Left renal pelvis (tissue), 4 donors: ENCODE data around the gene TMC6. TPM values are rescaled to one million over a fixed set of nuclear protein-coding genes. Genes with fewer than 3 reads are reported as not detected.
"Not testable (repeated sequence)": the region's sequence is repeated elsewhere in the genome, so short reads cannot be mapped to it uniquely, and the experiment has no call there.

Experiments used
- DNase-seq, 4 donors: peaks; one replicate each; pipeline ENCODE4 v3.0.0-alpha.2; 2013; ENCODE audit warnings: low read depth in 4 of 4, low spot score in 3 of 4
- polyA plus RNA-seq, 4 donors: library from polyadenylated mRNA; unstranded; fragments of 120-200 nt; gene quantifications; one replicate each; pipeline ENCODE4 v1.2.1, GENCODE V29; 2013; ENCODE audit not compliant: insufficient read length in 4 of 4

TMC6 gene
- polyA plus RNA-seq, 4 donors, result 9.2 to 35.1 (median 27.3) TPM

DNA sequence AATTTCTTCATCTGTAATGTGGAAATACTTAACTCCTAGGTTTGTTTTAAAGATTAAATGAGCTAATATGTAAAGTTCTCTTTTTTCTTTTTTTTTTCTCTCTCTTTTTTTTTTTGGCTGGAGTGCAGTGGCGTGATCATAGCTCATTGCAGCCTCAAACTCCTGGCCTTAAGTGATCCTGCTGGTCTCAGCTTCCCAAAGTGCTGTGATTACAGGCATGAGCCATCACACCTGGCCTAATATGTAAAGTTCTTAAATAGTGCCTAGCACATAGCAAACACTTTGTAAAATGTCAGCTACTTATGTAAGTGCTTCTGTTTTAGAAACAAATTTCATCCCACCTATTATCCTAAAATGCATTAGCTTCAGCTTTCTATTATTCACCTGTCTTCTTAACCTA lies 40.0 kb downstream of the TMC6 start:
- no peak for DNase-seq

DNA sequence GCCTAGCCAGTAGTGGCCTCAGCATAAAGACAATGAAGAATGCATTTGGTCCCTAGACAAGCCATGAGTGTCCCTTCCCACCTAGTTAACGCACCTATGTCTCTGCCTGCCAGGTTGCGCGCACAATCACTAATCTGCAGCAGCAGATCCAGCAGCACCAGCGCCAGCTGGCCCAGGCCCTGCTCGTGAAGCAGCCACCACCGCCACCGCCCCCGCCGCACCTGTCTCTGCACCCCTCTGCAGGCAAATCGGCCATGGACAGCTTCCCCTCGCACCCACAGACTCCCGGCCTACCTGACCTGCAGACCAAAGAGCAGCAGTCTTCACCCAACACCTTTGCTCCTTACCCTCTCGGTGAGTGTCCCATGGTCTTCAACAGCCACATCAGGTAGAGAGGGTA lies 41.8 kb downstream of the TMC6 start:
- no peak for DNase-seq

DNA sequence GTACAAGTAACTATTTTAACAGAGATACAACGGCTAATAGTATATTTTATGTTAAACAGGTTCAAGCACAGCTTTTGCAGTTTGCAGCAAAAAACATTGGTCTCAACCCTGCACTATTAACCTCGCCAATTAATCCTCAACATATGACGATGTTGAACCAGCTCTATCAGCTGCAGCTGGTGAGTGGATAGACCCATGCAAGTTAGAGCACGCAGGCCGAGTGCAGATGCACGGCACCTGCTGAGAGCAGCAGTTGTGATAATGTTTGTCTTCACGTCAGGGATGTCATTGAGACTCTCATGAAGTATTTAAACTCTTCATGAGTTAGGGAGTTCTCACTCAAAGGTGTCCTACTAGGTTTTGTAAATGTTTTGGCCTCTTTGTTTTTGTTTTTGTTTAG lies 45.6 kb downstream of the TMC6 start:
- no peak for DNase-seq

DNA sequence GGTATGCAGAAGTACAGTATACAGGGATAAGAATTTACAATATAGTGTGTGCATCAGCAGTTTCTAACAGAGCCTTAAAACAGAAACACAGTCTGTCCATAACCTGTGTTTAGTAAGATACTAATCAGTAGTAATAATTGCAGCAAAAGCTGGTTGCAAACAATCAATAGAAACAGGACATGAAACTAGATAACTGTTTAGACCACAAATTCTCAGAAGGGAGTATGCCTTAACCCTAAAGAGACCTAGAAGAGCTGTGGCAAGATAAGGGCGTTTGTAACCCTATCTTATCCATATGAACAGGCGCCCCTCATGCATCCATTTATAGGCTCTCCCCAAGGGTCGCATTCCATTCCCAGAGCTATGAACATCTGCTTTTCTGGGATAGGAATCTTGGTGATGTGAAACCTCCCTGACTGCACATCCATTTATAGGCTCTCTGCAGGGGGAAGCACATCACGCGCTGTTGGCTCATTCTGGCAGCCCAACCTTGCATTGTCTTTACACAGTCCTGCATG lies 46.1 kb downstream of the TMC6 start:
- not testable (repeated sequence) for DNase-seq

DNA sequence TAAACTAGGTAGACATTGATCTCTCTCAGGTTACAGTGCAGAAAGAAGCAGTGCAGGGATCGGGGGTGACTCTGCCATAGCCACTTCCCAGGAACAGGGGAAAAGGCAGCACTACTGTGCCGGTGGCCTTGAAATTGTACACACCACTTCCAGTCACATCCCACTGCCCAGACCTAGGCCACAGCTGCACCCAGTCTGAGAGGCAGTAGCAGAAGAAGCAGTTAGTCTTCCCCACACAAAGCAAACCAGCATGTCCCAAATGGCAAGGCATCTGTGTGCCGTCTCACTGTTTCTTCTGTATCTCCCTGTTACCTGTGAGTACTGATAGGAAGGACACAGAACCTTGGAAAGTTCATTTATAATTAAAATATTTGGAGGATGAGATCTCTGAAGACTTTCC lies 47.0 kb downstream of the TMC6 start:
- no peak for DNase-seq

DNA sequence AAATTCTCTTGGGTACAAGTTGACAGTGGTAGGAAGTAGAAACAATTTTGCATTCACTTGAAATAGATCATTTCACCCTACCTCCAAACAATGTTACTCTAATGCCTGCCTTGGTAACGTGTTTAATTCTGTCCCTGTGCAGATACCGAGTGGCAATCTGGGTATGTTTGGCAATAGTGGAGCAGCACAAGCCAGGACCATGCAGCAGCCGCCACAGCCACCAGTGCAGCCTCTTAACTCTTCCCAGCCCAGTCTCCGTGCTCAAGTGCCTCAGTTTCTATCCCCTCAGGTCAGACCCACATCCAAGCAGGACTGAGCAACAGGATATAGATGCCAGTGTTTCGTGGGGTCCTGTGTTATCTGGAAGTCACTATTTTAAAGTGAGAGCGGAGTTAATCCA lies 49.3 kb downstream of the TMC6 start:
- DNase-seq, result no peak

DNA sequence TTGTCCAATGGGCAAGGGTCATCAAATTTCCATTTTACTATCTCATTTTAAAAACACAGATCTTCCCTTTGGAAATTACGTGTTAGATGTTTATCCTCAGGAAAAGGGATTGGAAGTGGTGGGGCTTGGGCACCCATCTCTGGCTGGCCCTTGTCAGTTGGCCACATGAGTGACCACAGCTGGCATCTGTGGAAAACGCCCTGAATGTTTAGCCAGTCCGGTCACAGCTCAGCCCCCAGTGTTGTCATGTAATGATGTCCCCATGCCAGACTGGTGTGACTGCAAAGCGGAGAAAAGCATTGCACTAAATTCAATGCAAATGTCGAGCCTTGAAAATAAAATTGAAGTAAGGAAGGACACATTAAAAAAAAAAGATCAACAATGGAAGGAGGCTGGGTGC lies 53.0 kb downstream of the TMC6 start:
- DNase-seq, result no peak

DNA sequence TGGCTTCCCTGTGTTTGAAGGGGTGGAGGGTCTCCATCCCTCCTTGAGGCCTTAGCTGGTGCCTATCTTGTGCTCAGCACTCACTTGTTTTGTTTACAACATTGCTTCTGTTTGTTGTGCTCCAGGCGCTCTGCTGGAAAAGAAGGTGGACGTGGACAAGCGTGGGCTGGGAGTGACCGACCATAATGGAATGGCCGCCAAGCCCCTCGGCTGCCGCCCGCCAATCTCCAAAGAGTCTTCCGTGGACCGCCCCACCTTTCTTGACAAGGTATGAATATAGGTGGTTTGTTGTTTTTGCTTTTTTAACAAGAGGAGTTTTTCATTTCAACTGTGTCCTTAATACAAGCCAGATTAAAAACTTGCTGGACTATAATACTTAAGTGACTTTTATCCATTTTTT lies 53.5 kb downstream of the TMC6 start:
- DNase-seq, result no peak

DNA sequence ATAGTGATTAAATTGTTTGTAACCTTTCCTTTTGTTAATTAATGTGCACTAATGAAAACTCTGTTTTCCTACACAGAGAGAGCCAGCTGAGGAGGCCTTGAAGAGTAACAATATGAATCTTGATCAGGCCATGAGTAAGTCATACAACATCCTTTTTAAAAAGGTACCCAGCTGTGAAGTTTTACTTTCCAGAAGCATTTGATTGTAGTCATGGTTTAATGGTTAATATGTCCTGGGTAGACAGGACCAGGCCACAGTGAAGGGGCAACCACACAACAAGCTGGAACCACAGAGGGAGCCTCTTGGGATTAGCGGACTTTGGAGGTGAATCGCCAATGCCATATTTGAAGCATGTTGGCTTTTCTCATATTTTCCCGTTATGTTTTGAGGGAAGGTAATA lies 55.6 kb downstream of the TMC6 start:
- no peak for DNase-seq

DNA sequence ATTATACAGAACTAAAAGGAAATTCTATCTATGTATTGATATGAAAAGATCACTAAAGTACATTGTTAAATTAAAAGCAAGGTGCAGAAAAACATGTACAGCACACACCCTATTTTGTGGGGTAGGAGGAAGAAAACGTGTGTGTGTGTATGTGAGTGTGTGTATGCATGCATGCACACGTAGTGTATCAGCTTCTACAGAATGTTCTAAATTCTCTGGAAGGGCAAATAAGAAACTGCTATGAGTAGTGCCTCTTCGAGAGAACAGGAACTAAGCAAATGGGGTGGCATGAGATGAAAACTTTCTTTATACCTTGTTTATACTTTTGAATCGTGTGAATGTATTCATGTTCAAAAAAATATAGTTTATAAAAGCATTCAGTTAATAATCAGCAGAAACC lies 58.9 kb downstream of the TMC6 start:
- DNase-seq, result no peak

DNA sequence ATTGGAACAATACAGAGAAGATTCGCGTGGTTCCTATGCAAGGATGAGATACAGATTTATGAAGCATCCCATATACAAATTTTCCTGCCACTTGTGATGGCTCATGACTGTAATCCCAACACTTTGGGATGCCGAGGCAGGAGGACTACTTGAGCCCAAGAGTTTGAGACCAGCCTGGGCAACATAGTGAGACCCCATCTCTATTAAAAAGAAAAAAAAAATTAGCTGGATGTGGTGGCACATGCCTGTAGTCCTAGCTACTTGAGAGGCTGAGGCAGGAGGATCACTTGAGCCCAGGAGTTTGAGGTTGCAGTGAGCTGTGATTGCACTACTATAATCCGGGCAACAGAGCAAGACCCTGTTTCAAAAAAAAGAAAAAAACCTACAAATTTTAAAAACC lies 61.6 kb downstream of the TMC6 start:
- DNase-seq, result not testable (repeated sequence)

DNA sequence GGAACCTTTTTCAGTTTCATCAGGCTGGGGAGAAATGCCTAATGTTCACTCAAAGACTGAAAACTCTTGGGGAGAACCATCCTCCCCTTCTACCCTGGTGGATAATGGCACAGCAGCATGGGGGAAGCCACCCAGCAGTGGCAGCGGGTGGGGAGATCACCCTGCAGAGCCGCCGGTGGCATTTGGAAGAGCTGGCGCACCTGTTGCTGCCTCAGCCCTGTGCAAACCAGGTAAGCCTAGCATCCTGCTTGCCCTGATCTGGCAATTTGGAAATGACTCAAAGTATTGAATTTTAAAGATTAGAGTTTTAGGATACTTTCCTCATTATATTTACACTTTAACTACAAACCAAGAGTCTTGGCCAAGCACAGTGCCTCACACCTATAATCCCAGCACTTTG lies 63.8 kb downstream of the TMC6 start:
- DNase-seq, result no peak

DNA sequence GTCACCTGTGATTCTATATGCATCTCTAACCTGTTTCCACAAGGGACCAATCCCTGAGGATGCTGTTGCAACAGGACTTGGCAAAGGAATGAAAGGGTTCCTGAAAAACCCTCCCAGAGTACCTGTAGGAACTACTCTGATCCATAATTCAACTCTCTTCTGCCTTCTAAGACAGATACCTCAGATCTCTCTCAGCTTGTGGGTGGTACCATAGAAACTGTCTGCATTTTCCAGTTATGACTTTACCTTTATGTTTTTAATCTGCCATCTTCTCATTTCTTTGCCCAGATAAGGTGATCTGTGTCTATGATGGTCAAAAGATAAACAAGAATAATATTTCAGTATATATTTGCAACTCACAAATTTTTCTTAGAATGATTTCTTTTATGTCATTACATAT lies 65.1 kb downstream of the TMC6 start:
- DNase-seq, result no peak

DNA sequence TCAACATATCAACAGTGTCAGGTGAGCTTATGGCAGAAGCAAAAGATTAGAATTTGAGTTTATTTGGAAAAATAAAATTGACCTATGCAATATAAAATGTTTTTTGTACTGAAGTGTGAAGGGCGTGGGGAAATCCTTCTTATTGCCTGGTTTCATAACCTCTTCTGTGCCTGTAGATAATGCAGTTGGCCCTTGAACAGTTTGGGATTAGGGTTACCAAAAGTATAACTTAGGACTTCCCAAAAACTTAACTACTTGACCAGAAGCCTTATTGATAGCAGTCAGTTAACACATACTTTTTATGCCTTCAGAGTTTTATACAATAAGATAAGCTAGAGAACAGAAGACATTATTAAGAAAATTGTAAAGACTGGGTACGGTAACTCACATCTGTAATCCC lies 66.0 kb downstream of the TMC6 start:
- no peak for DNase-seq

Other genes with a start within 250 kb of the TMC6 start
- gene TNRC6C, start 170.1 kb downstream of the TMC6 start, polyA plus RNA-seq, result 10 to 100 TPM; 13.0 to 16.1 (median 14.4) TPM
- 1 to 10 TPM in 3 of 4 donors, under 1 TPM in 1; 0.90 to 2.6 (median 1.8) TPM for gene TMC8, start 2.0 kb upstream of the TMC6 start, polyA plus RNA-seq
- 1 to 10 TPM in 1 of 4 donors, under 1 TPM in 3; 0.17 to 3.7 (median 0.46) TPM for gene C17orf99, start 17.6 kb upstream of the TMC6 start, polyA plus RNA-seq
- gene SYNGR2, start 39.8 kb upstream of the TMC6 start, polyA plus RNA-seq, result 10 to 100 TPM; 17.7 to 77.9 (median 60.0) TPM
- 10 to 100 TPM; 21.1 to 37.3 (median 25.9) TPM for gene TK1, start 58.3 kb upstream of the TMC6 start, polyA plus RNA-seq
- gene AFMID, start 58.6 kb upstream of the TMC6 start, polyA plus RNA-seq, result 10 to 100 TPM; 50.4 to 82.3 (median 60.4) TPM
- gene BIRC5, start 85.5 kb upstream of the TMC6 start, polyA plus RNA-seq, result 10 to 100 TPM; 22.8 to 31.1 (median 26.6) TPM
- not detected for gene TMEM235, start 102.9 kb upstream of the TMC6 start, polyA plus RNA-seq
- gene SOCS3, start 231.3 kb upstream of the TMC6 start, polyA plus RNA-seq, result 100 to 1,000 TPM in 1 of 4 donors, 1 to 10 TPM in 3; 7.4 to 384 (median 7.6) TPM
- gene PGS1, start 249.9 kb upstream of the TMC6 start, polyA plus RNA-seq, result 10 to 100 TPM; 34.2 to 54.1 (median 42.5) TPM